ENCODE measurements around the gene ERBIN.

The ERBIN gene

DNA sequence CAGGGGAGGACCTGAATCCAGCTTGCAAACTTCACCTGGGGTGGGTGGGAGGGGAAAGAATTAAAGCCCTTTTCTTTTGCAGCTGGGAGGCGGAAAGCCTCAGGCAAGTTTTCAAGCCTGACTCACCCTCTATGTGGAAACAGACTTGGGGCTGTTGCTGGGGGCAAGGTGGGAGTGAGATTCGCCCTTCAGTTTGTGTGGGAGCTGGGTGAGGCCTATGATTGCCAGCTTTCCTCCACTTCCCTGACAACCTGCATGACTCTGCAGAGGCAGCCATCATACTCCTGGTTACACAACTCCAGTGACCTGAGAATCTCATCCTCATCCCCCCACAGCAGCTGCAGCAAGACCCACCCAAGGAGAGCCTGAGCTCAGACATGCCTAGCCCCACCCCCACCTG lies 174.5 kb downstream of the ERBIN start:
- TF ChIP-seq, protein P1, sequence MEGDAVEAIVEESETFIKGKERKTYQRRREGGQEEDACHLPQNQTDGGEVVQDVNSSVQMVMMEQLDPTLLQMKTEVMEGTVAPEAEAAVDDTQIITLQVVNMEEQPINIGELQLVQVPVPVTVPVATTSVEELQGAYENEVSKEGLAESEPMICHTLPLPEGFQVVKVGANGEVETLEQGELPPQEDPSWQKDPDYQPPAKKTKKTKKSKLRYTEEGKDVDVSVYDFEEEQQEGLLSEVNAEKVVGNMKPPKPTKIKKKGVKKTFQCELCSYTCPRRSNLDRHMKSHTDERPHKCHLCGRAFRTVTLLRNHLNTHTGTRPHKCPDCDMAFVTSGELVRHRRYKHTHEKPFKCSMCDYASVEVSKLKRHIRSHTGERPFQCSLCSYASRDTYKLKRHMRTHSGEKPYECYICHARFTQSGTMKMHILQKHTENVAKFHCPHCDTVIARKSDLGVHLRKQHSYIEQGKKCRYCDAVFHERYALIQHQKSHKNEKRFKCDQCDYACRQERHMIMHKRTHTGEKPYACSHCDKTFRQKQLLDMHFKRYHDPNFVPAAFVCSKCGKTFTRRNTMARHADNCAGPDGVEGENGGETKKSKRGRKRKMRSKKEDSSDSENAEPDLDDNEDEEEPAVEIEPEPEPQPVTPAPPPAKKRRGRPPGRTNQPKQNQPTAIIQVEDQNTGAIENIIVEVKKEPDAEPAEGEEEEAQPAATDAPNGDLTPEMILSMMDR (conservative IDR thresholded peaks at IDR 0.05; ENCODE audit: low read depth, low read length), result no peak
- no peaks in the 10 kb centered on the region for H4K20me1 ChIP-seq (ENCODE audit: insufficient read depth)

DNA sequence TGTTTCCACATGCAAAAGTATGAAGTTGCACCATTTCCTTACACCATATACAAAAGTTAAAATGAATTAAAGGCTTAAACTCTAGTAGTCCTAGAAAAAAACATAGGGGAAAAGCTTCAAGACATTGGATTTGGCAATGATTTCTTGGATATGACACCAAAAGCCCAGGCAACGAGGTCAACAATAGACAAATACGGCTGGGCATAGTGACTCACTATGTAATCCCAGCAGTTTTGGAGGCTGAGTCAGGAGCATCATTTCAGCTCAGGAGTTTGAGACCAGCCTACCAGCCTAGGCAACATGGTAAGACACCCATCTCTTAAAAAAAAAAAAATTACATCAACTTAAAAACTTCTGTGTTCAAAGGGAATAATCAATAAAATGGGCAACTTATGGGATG lies 186.8 kb downstream of the ERBIN start:
- H3K36me3 ChIP-seq (ENCODE audit: insufficient read depth), result no peaks in the 10 kb centered on the region

More for the DNA sequence above, 174.5 kb downstream of the ERBIN start:
- Histone ChIP-seq H3K4me3 (IDR thresholded peaks at IDR 0.05; ENCODE audit: insufficient read depth, low read depth, low read length) (no peak overlapping the region), H3K4me1 (ENCODE audit: low read depth, poor library complexity, severe bottlenecking) (no peaks in the 10 kb centered on the region), H2AFZ (ENCODE audit: low read depth) (no peak overlapping the region), H3K36me3 (ENCODE audit: insufficient read depth) (no peaks in the 10 kb centered on the region), H3K27me3 (ENCODE audit: insufficient read depth, low read depth) (no peaks in the 10 kb centered on the region), H3K79me2 (ENCODE audit: insufficient read depth, low read depth) (no peaks in the 10 kb centered on the region), H3K27ac (no peak overlapping the region), H3K4me2 (no peak overlapping the region), H3K9ac (no peak overlapping the region)

DNA sequence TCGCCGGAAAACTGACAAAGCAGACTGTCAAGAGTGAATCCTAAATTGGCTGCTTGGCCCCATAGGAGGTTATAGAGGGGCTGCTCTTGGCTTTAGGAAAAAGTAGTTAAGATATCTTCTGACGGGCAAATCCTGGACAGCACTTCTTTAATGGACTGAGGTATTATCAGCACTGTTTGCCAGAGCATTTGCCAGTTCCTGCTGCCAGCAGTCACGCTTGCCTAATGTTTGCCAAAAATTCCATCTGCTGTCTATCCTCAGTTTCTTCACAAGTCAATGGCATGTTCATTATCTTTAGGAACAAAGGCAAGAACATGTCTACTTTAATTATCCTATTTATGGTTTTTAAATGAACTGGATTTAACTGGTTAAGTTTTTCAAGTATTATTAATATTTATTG lies 191.9 kb downstream of the ERBIN start:
- Histone ChIP-seq H3K4me2 (no peak overlapping the region), H2AFZ (ENCODE audit: low read depth) (no peak overlapping the region), H4K20me1 (ENCODE audit: insufficient read depth) (no peaks in the 10 kb centered on the region), H3K27me3 (ENCODE audit: insufficient read depth, low read depth) (no peaks in the 10 kb centered on the region), H3K27ac (no peak overlapping the region), H3K79me2 (ENCODE audit: insufficient read depth, low read depth) (no peaks in the 10 kb centered on the region), H3K36me3 (ENCODE audit: insufficient read depth) (no peaks in the 10 kb centered on the region), H3K4me3 (IDR thresholded peaks at IDR 0.05; ENCODE audit: insufficient read depth, low read depth, low read length) (no peak overlapping the region), H3K4me1 (ENCODE audit: low read depth, poor library complexity, severe bottlenecking) (no peaks in the 10 kb centered on the region), H3K9ac (no peak overlapping the region)
- TF ChIP-seq, protein P1 (conservative IDR thresholded peaks at IDR 0.05; ENCODE audit: low read depth, low read length), result no peak

More for the DNA sequence above, 186.8 kb downstream of the ERBIN start:
- Histone ChIP-seq H3K9ac (no peak overlapping the region), H3K4me3 (IDR thresholded peaks at IDR 0.05; ENCODE audit: insufficient read depth, low read depth, low read length) (no peak overlapping the region), H3K27ac (no peak overlapping the region), H3K79me2 (ENCODE audit: insufficient read depth, low read depth) (no peaks in the 10 kb centered on the region), H3K4me2 (no peak overlapping the region), H4K20me1 (ENCODE audit: insufficient read depth) (no peaks in the 10 kb centered on the region), H2AFZ (ENCODE audit: low read depth) (no peak overlapping the region), H3K4me1 (ENCODE audit: low read depth, poor library complexity, severe bottlenecking) (no peaks in the 10 kb centered on the region), H3K27me3 (ENCODE audit: insufficient read depth, low read depth) (no peaks in the 10 kb centered on the region)
- TF ChIP-seq, protein P1 (conservative IDR thresholded peaks at IDR 0.05; ENCODE audit: low read depth, low read length), result no peak

DNA sequence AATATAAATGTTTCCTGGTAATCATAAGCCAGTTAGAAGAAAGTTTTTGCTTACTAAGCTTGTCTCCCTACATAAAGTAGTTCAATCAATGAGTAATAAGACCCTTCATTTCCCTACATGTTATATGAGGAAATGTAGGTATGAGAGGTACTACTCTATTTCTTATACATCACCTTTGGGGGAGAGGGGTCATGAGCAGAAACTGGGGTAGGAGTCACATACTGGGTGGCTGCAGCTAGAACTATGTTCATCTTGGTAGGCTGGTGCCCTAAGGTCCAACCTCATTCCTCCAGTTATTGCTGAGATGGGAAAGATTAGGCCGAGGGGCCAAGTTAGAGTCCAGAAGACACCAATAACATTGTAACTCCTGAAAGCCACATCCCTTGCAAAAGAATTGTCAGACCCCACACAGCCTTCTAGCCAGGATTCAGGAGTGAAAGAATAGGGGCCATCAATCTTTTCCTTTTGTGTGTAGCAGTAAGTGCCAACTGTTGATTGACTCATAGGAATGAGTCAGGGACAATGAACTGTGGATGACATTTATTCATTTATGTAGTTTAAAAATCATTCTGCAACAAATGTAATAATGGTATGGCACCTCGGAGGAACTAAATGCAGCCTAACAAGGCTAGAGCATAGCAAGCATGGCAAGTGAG lies 196.1 kb downstream of the ERBIN start:
- TF ChIP-seq, protein P1 (conservative IDR thresholded peaks at IDR 0.05; ENCODE audit: low read depth, low read length), result no peak
- Histone ChIP-seq H3K4me3 (IDR thresholded peaks at IDR 0.05; ENCODE audit: insufficient read depth, low read depth, low read length) (no peak overlapping the region), H3K27ac (no peak overlapping the region), H3K4me2 (no peak overlapping the region), H2AFZ (ENCODE audit: low read depth) (no peak overlapping the region), H4K20me1 (ENCODE audit: insufficient read depth) (no peaks in the 10 kb centered on the region), H3K36me3 (ENCODE audit: insufficient read depth) (no peaks in the 10 kb centered on the region), H3K9ac (no peak overlapping the region), H3K27me3 (ENCODE audit: insufficient read depth, low read depth) (no peaks in the 10 kb centered on the region), H3K4me1 (ENCODE audit: low read depth, poor library complexity, severe bottlenecking) (no peaks in the 10 kb centered on the region), H3K79me2 (ENCODE audit: insufficient read depth, low read depth) (no peaks in the 10 kb centered on the region)
